Activated CD4-positive, CD25-positive, alpha-beta regulatory T cell treated with anti-CD3 and anti-CD28 coated beads, Interleukin-2, amount 50 U/mL, for 24 hours (primary cell): Measurements from ENCODE around the gene DNMBP.

ENCODE experiments used
- ATAC-seq, 2 donors: fragments of 150-1000 bp; cut with Tn5 transposase; one replicate each; pipeline ENCODE4 v1.10.0; 2021; ENCODE audit warnings: mild to moderate bottlenecking in 1 of 2, moderate library complexity in 1 of 2

Gene DNMBP, protein sequence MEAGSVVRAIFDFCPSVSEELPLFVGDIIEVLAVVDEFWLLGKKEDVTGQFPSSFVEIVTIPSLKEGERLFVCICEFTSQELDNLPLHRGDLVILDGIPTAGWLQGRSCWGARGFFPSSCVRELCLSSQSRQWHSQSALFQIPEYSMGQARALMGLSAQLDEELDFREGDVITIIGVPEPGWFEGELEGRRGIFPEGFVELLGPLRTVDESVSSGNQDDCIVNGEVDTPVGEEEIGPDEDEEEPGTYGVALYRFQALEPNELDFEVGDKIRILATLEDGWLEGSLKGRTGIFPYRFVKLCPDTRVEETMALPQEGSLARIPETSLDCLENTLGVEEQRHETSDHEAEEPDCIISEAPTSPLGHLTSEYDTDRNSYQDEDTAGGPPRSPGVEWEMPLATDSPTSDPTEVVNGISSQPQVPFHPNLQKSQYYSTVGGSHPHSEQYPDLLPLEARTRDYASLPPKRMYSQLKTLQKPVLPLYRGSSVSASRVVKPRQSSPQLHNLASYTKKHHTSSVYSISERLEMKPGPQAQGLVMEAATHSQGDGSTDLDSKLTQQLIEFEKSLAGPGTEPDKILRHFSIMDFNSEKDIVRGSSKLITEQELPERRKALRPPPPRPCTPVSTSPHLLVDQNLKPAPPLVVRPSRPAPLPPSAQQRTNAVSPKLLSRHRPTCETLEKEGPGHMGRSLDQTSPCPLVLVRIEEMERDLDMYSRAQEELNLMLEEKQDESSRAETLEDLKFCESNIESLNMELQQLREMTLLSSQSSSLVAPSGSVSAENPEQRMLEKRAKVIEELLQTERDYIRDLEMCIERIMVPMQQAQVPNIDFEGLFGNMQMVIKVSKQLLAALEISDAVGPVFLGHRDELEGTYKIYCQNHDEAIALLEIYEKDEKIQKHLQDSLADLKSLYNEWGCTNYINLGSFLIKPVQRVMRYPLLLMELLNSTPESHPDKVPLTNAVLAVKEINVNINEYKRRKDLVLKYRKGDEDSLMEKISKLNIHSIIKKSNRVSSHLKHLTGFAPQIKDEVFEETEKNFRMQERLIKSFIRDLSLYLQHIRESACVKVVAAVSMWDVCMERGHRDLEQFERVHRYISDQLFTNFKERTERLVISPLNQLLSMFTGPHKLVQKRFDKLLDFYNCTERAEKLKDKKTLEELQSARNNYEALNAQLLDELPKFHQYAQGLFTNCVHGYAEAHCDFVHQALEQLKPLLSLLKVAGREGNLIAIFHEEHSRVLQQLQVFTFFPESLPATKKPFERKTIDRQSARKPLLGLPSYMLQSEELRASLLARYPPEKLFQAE (N-terminal part only)

DNA sequence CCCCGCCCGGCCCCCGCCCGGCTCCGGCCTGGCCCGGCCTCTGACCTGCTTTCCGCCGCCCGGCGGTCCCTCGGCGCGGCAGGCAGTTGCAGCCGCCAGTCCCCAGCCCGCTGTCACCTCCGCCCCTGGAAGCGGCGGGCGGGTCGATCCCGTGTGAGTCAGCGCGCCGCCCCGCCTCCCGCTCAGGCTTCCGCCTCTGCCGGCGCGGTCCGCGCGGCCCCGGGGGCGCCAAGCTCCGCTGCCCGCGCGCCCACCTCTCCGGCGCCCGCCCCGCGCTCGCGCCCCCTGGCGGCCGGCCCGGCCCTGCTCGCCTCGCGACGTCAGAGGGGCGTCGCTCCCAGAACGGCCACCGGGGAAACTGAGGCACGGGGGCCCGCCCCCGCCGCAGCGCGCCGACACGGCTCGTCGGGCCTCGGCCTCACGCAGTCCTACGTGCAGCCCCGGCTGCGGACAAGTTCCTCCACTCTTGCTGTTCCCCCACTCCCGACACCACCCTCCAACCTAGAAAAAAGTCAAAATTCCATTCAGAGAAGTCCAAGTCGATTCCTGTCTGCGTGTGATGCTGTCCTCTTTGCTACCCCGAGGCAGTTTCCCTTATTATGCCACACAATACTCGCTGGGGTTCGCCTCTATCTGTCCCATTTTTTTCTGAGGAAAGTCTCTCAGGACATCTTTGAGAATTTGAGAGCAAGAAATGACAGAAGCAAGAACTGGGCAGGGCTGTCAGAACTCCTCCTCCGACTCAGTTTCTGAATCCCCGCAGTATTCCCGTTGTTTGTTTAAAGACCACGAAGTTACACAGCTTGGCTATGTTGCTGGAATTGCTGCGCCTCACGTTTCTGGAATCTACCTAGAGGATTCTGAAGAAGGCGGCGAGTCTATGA lies at the start of gene DNMBP:
TSS of gene DNMBP (minus strand) at position 155 of the 884 bp plus-strand sequence. CDS start 37,823 bp downstream, outside the sequence.
- ATAC-seq: peak; percentile 89 to 91

GRCh38 chr10:100057948-100058347 lies 48.2 kb upstream of the DNMBP start:
- ATAC-seq: no peak

GRCh38 chr10:100053686-100054460 lies 44.1 kb upstream of the DNMBP start:
- no peak for ATAC-seq

GRCh38 chr10:100046021-100046486 lies 36.3 kb upstream of the DNMBP start:
- peak; percentile 55 to 63 for ATAC-seq

GRCh38 chr10:100045592-100045991 lies 35.8 kb upstream of the DNMBP start:
- ATAC-seq: no peak

- ATAC-seq: no peak
Measured at GRCh38 chr10:100043796-100044195, 34.0 kb upstream of the DNMBP start.

- ATAC-seq: no peak
Measured at GRCh38 chr10:100043344-100043743, 33.6 kb upstream of the DNMBP start.

DNA sequence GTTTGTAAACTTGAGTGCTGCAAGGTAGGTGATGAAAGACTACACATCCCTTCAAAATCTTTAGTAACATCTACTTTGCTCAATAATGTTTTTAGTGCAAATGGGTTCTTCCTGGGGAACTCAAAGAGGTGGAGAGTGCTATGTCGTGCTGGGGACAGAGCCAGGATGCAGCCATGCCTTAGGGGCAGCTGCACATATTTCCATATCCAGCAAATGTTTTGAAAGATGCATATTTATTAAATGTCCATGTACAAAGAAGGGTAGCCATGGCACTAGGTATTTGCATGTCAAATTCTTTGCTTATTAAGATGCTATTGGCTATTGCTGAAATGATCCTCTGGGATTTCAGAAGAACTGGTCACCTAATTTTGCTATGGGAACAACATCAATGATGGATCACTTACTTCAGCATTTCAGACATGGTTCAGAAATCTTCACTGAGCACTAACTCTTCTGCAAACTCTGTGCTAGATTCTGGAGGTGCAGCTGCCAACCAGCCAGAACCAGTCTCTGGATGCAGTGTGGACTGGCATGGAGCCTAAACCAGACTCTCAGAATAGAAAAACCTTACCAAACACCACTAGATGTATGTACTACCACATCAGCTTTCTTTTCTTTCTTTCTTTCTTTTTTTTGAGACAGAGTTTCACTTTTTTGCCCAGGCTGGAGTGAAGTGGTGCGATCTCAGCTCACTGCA lies 31.7 kb upstream of the DNMBP start:
- no peak for ATAC-seq

- no peak for ATAC-seq
Measured at GRCh38 chr10:100038561-100039071, 28.9 kb upstream of the DNMBP start.

GRCh38 chr10:100037758-100038315 lies 28.1 kb upstream of the DNMBP start:
- no peak for ATAC-seq

DNA sequence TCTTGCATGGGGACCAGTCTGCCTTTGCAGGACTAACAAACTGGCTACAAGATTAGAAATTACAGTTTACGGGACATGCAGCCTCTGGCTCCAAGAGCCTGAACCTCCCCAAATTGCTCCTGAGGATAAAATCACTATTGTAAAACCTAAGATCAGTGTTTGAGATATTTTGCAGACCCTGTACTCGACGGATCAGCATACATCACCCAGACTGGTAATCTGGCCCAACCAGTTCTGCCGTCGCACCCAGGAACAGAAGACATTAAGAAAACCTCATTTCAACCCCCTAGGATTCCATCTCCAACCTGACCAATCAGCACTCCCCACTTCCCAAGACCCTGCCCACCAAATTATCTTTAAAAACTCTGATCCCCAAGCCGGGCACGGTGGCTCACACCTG lies 27.1 kb upstream of the DNMBP start:
- ATAC-seq: no peak

GRCh38 chr10:100033766-100034418 lies 24.1 kb upstream of the DNMBP start:
- ATAC-seq: no peak

DNA sequence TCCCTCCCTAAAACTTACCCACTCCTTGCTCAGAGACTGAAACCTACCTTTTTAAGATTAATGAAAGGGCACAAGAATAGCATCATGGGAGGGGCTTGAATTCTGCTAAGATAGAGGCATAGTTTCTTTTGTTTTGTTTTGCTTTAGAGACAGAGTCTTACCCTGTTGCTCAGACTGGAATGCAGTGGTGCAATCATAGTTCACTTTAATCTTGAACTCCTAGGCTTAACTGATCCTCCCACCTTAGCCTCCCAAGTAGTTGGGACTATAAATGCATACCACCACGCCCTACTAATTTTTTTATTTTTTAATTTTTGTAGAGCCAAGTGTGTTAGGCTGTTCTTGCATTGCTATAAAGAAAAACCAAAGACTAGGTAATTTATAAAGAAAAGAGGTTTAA lies 17.7 kb upstream of the DNMBP start:
- ATAC-seq: no peak

DNA sequence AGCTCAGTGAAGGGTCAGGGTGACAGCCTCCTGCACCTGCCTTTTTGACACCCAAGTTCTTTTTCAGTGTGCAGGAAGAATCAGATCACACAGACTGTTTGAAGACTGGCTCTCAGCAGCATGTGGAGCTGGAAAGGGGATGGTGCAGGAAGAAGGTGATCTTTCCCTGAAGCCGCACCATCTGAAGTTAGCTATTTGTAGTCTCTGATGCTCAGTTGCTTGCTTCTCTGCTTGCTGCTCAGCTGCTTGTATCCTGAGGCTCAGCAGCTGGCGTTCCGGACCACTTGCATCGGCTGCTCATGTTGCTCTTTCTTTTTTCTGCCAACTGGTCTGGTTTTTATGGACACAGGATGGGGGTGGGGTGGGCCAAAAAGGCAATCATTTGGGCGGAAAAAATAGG lies 15.8 kb upstream of the DNMBP start:
- no peak for ATAC-seq

GRCh38 chr10:100024748-100025147 lies 15.0 kb upstream of the DNMBP start:
- no peak for ATAC-seq

- ATAC-seq: no peak
Measured at GRCh38 chr10:100022403-100022802, 12.7 kb upstream of the DNMBP start.

DNA sequence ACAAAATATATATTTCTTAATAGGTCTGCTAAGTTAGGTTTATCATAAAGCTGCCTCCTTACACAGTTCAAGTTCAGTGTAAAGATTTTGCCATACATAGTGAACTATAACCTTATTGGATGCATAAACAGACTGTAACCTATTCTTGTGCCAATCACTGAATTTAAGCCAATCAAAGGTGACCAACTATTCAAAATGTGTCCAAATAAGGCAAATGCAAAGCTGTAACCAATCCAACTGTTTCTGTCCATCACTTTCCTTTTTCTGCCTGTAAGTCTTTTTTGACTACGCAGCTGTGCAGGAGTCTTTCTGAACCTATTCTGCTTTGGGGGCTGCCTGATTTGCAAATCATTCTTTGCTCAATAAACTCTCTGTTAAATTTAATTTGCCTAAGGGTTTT lies 11.6 kb upstream of the DNMBP start:
- ATAC-seq: no peak

DNA sequence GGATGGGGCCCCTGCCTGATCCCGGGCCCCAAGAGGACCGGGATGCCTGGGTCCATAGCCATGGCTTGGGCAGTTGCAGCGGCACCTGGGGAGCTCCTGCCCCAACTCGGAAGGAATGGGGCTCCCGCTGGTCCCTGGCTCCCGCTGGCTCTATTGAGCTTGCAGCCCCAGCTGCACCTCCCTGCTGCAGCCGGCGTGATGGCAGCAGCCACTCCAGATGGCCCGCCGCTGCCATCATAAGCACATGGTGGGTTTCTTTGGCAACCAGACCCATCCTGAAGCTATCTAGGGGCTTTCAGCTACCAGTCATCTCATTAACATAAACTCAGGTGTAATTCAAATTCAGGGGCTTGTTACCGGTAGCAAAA lies 11.1 kb upstream of the DNMBP start:
- no peak for ATAC-seq
